Stimulated activated CD8-positive, alpha-beta memory T cell treated with anti-CD3 and anti-CD28 coated beads, Interleukin-7, amount 100 ng/mL, for 4 hours (primary cell): ENCODE results near the gene HMG20B.
"Not testable (repeated sequence)": the region's sequence is repeated elsewhere in the genome, so short reads cannot be mapped to it uniquely, and the experiment has no call there.

ENCODE experiments used
- DNase-seq, 2 donors: peaks; one replicate each; pipeline ENCODE4 v3.0.0-alpha.2; 2020; ENCODE audit warnings: low read depth in 2 of 2

The HMG20B gene

GRCh38 chr19:3572855-3573161 is at the start of gene HMG20B:
TSS of gene HMG20B (plus strand) at chr19:3572944. CDS start at chr19:3573310, 366 bp downstream.
- no peak for DNase-seq

- no peak for DNase-seq
These were observed 49.2 kb upstream of the HMG20B start for GRCh38 chr19:3523361-3524077.

- DNase-seq, result no peak
These were observed 48.5 kb upstream of the HMG20B start for GRCh38 chr19:3524078-3524842.

GRCh38 chr19:3524904-3525451 is 47.8 kb upstream of the HMG20B start:
- no peak for DNase-seq

GRCh38 chr19:3526507-3527237 is 46.1 kb upstream of the HMG20B start:
- no peak for DNase-seq

- no peak for DNase-seq
These were observed 45.4 kb upstream of the HMG20B start for GRCh38 chr19:3527238-3527910.

- no peak for DNase-seq
These were observed 44.7 kb upstream of the HMG20B start for GRCh38 chr19:3528080-3528479.

GRCh38 chr19:3528539-3529211 is 44.1 kb upstream of the HMG20B start:
- DNase-seq, result no peak

GRCh38 chr19:3529299-3529698 is 43.4 kb upstream of the HMG20B start:
- not testable (repeated sequence) for DNase-seq

- DNase-seq, result no peak
These were observed 42.4 kb upstream of the HMG20B start for GRCh38 chr19:3530389-3530788.

GRCh38 chr19:3531716-3532115 is 41.0 kb upstream of the HMG20B start:
- no peak for DNase-seq

GRCh38 chr19:3532154-3532786 is 40.5 kb upstream of the HMG20B start:
- DNase-seq, result no peak

- no peak for DNase-seq
These were observed 39.7 kb upstream of the HMG20B start for GRCh38 chr19:3533033-3533432.

- DNase-seq, result no peak
These were observed 39.1 kb upstream of the HMG20B start for GRCh38 chr19:3533563-3534216.

GRCh38 chr19:3534375-3535234 is 38.1 kb upstream of the HMG20B start:
- DNase-seq, result no peak

- DNase-seq, result no peak
These were observed 37.6 kb upstream of the HMG20B start for GRCh38 chr19:3535235-3535535.

- no peak for DNase-seq
These were observed 37.2 kb upstream of the HMG20B start for GRCh38 chr19:3535563-3535965.

GRCh38 chr19:3535981-3536380 is 36.8 kb upstream of the HMG20B start:
- no peak for DNase-seq

GRCh38 chr19:3536429-3537100 is 36.2 kb upstream of the HMG20B start:
- DNase-seq, result no peak
